ENCODE data around the gene PIKFYVE. TPM values are rescaled to one million over a fixed set of nuclear protein-coding genes. Genes with fewer than 3 reads are reported as not detected.

PIKFYVE gene
- total and polyA plus RNA-seq, 2 of the 8 experiments (the other 6 are each of a cell fraction or from before 2014, with no cell fraction given) = 8.8 to 33.5 TPM

- no peak for TF ChIP-seq E2F6 (IDR thresholded peaks at IDR 0.05)
- peak; percentile 29; the same call in 1 of the 2 replicates for TF ChIP-seq TAF1 (IDR thresholded peaks at IDR 0.05; ENCODE audit: low read depth, low read length)
- no peak for TF ChIP-seq GTF2F1 (IDR thresholded peaks at IDR 0.05; ENCODE audit: borderline replicate concordance, low read depth, low read length)
- no peak for TF ChIP-seq JUND (IDR thresholded peaks at IDR 0.05; ENCODE audit: low read length)
- no peak for TF ChIP-seq CHD1 (IDR thresholded peaks at IDR 0.05; ENCODE audit: low read depth, low read length)
- no peak for TF ChIP-seq RFX5 (IDR thresholded peaks at IDR 0.05; ENCODE audit: borderline replicate concordance, low read depth, low read length)
- TF ChIP-seq CBX8 (IDR thresholded peaks at IDR 0.05; ENCODE audit: borderline replicate concordance, low read depth, low read length) = no peak
- Histone ChIP-seq H2BK12ac (ENCODE audit: low read depth, low read length) (peak overlapping the region; percentile 65; the same call in 1 of the 2 replicates), H4K8ac (ENCODE audit: extremely low read depth, insufficient read depth, low read length) (no peak overlapping the region; the same call in 1 of the 2 replicates), H3K4me3 (ENCODE audit: extremely low read depth in 1 of 4, insufficient read depth in 2 of 4, low read depth in 3 of 4, low read length in 4 of 4) (peak overlapping the region; percentile 85 to 87 (median 86)), H3K23ac (ENCODE audit: insufficient read length) (no peak overlapping the region), H3K27ac (ENCODE audit: low read depth, low read length) (peak overlapping the region; percentile 35; the same call in 1 of the 2 replicates), H4K20me1 (replicated peaks in 1 of 2; ENCODE audit: control insufficient read depth in 1 of 2, insufficient read depth in 2 of 2, low read length in 2 of 2) (peaks cover 0 to 5% of the 10 kb centered on the region in 2 experiments), H2BK5ac (ENCODE audit: low read depth, low read length) (peak overlapping the region; percentile 88), H4K5ac (ENCODE audit: insufficient read length, low read depth, low read length) (peak overlapping the region; percentile 81), H3K9ac (replicated peaks in 1 of 4; ENCODE audit: extremely low read depth in 1 of 4, low read depth in 3 of 4, low read length in 3 of 4) (peak overlapping the region in 2 of 4 experiments; percentile 49 to 59; a peak in 2 of 7 replicates), H3K4me1 (replicated peaks in 1 of 4; ENCODE audit: control insufficient read depth in 3 of 4, insufficient read depth in 4 of 4, low read length in 3 of 4) (peaks cover 0 to 8% (median 4%) of the 10 kb centered on the region in 4 experiments; a peak in 5 of 7 replicates), H3K4ac (replicated peaks; ENCODE audit: insufficient read length, low read depth, low read length) (no peak overlapping the region), H3K79me1 (ENCODE audit: low read depth, low read length) (peaks cover 5% of the 10 kb centered on the region), H4K91ac (replicated peaks; ENCODE audit: insufficient read length, low read length) (peak overlapping the region; percentile 70), H3K27me3 (replicated peaks in 1 of 4; ENCODE audit: control insufficient read depth in 3 of 4, extremely low read depth in 1 of 4, insufficient read depth in 3 of 4, low read length in 3 of 4) (no peaks in the 10 kb centered on the region), H3K56ac (replicated peaks; ENCODE audit: insufficient read length, low read depth, low read length) (peak overlapping the region; percentile 35), H3K79me2 (ENCODE audit: control insufficient read depth in 1 of 2, insufficient read depth in 2 of 2, low read length in 2 of 2) (peaks cover 7 to 38% of the 10 kb centered on the region in 2 experiments), H2AK5ac (ENCODE audit: low read depth, low read length) (no peak overlapping the region; the same call in 1 of the 2 replicates), H2AFZ (ENCODE audit: low read length) (peak overlapping the region; percentile 86), H3K23me2 (ENCODE audit: low read depth, low read length) (peaks cover 5% of the 10 kb centered on the region; the same call in 1 of the 2 replicates), H3K9me3 (ENCODE audit: insufficient read depth in 2 of 2, low read depth in 1 of 2, low read length in 1 of 2) (no peaks in the 10 kb centered on the region), H3K36me3 (ENCODE audit: control insufficient read depth in 2 of 4, insufficient read depth in 4 of 4, low read length in 3 of 4) (no peaks in the 10 kb centered on the region), H2BK15ac (ENCODE audit: low read length) (no peak overlapping the region), H3K14ac (ENCODE audit: insufficient read length) (peak overlapping the region; percentile 22), H2BK120ac (replicated peaks; ENCODE audit: low read depth, low read length) (peak overlapping the region; percentile 68), H3K4me2 (ENCODE audit: insufficient read depth in 1 of 2, low read depth in 2 of 2, low read length in 2 of 2) (peak overlapping the region; percentile 70 to 86), H3K18ac (ENCODE audit: extremely low read depth, low read length) (no peak overlapping the region; the same call in 1 of the 2 replicates), H2BK20ac (ENCODE audit: low read length) (no peak overlapping the region)
- WGBS, 2 experiments (ENCODE audit: extremely low coverage in 1 of 2, insufficient coverage in 1 of 2, insufficient read length in 1 of 2, insufficient replicate concordance in 2 of 2, low coverage in 1 of 2, low lambda C conversion rate in 2 of 2, missing lambda C conversion rate in 1 of 2) = 18% methylated on average over 9 of the region's 9 CpGs; no CpG with 5 or more reads in 1 of the 2 experiments
- ChIA-PET POLR2A (ENCODE audit: partially characterized antibody) (interaction anchor here (1.0 to 4.9 kb wide), 3 partner anchors 9 to 17 kb away, joined by 3 to 68 read pairs (median 7); partner anchors contain the start of gene IDH1), CTCF (ENCODE audit: partially characterized antibody) (interaction anchor here (0.9 to 5.3 kb wide), 4 partner anchors 10 to 163 kb away, joined by 4 to 32 read pairs (median 15); partner anchors contain the start of gene IDH1)
- DNase-seq (ENCODE audit: low read depth in 1 of 2, low spot score in 2 of 2) (peak in 1 of 2 experiments; percentile 54), FAIRE-seq (peak; percentile 60)
Measured at GRCh38 chr2:208265371-208265800, 669 bp upstream of the PIKFYVE start.
